Retina (tissue), 1 donor: ENCODE data around the gene DCANP1.

Source experiments
- DNase-seq: peaks from one replicate; pipeline ENCODE4 v3.0.0-alpha.2; 2016

Gene DCANP1

GRCh38 chr5:135440916-135441315 lies 6.2 kb downstream of the DCANP1 start:
- DNase-seq = no peak

- DNase-seq = no peak
These were observed 7.6 kb downstream of the DCANP1 start for GRCh38 chr5:135439231-135440205.

GRCh38 chr5:135438636-135439221 lies 8.4 kb downstream of the DCANP1 start:
- DNase-seq = no peak

GRCh38 chr5:135437796-135438560 lies 9.2 kb downstream of the DCANP1 start:
- DNase-seq = no peak

- no peak for DNase-seq
These were observed 9.7 kb downstream of the DCANP1 start for GRCh38 chr5:135437422-135437795.

- DNase-seq = no peak
These were observed 10.2 kb downstream of the DCANP1 start for GRCh38 chr5:135436951-135437418.

GRCh38 chr5:135435467-135436330 lies 11.4 kb downstream of the DCANP1 start:
- no peak for DNase-seq

GRCh38 chr5:135434591-135435466 lies 12.3 kb downstream of the DCANP1 start:
- DNase-seq = no peak

GRCh38 chr5:135433681-135434426 lies 13.3 kb downstream of the DCANP1 start:
- no peak for DNase-seq

GRCh38 chr5:135432113-135432512 lies 15.0 kb downstream of the DCANP1 start:
- no peak for DNase-seq

GRCh38 chr5:135430135-135430437 lies 17.1 kb downstream of the DCANP1 start:
- no peak for DNase-seq

- DNase-seq = no peak
These were observed 17.6 kb downstream of the DCANP1 start for GRCh38 chr5:135429301-135430134.

- no peak for DNase-seq
These were observed 18.6 kb downstream of the DCANP1 start for GRCh38 chr5:135428586-135428985.

- no peak for DNase-seq
These were observed 20.8 kb downstream of the DCANP1 start for GRCh38 chr5:135426102-135427082.

GRCh38 chr5:135425641-135426040 lies 21.5 kb downstream of the DCANP1 start:
- DNase-seq = no peak

- no peak for DNase-seq
These were observed 23.3 kb downstream of the DCANP1 start for GRCh38 chr5:135423846-135424168.

- DNase-seq = no peak
These were observed 23.9 kb downstream of the DCANP1 start for GRCh38 chr5:135423146-135423845.

GRCh38 chr5:135422419-135422818 lies 24.7 kb downstream of the DCANP1 start:
- DNase-seq = no peak
